Suppressor macrophage (primary cell): Measurements from ENCODE around the gene EPHA10.
"Not testable (repeated sequence)": the region's sequence is repeated elsewhere in the genome, so short reads cannot be mapped to it uniquely, and the experiment has no call there.

Experiments used
- DNase-seq, 4 experiments: peaks; one replicate each; pipeline ENCODE4 v3.0.0-alpha.2; 2020 to 2022

Gene EPHA10

GRCh38 chr1:37767488-37767887, 2.6 kb upstream of the EPHA10 start:
- no peak for DNase-seq

- no peak for DNase-seq
Measured at GRCh38 chr1:37765916-37766664, 1.2 kb upstream of the EPHA10 start.

GRCh38 chr1:37764414-37764825, 500 bp downstream of the EPHA10 start:
- DNase-seq, result peak; percentile 44 to 66 (median 52)

- DNase-seq, result no peak
Measured at GRCh38 chr1:37763791-37764413, 1.0 kb downstream of the EPHA10 start.

GRCh38 chr1:37762516-37762915, 2.4 kb downstream of the EPHA10 start:
- DNase-seq, result no peak

- DNase-seq, result no peak
Measured at GRCh38 chr1:37761416-37762095, 3.4 kb downstream of the EPHA10 start.

GRCh38 chr1:37759451-37759850, 5.5 kb downstream of the EPHA10 start:
- DNase-seq, result no peak

GRCh38 chr1:37755951-37756560, 8.9 kb downstream of the EPHA10 start:
- peak; percentile 19 to 48 (median 42) for DNase-seq

GRCh38 chr1:37755290-37755689, 9.6 kb downstream of the EPHA10 start:
- peak in 2 of 4 experiments; percentile 9 to 28 for DNase-seq

GRCh38 chr1:37753473-37754321, 11.2 kb downstream of the EPHA10 start:
- no peak for DNase-seq

GRCh38 chr1:37752583-37753471, 12.1 kb downstream of the EPHA10 start:
- DNase-seq, result peak; percentile 11 to 59 (median 33)

- DNase-seq, result no peak
Measured at GRCh38 chr1:37752213-37752582, 12.7 kb downstream of the EPHA10 start.

- no peak for DNase-seq
Measured at GRCh38 chr1:37748565-37748964, 16.4 kb downstream of the EPHA10 start.

- DNase-seq, result no peak
Measured at GRCh38 chr1:37746806-37747205, 18.1 kb downstream of the EPHA10 start.

GRCh38 chr1:37741662-37742061, 23.3 kb downstream of the EPHA10 start:
- no peak for DNase-seq

GRCh38 chr1:37741130-37741529, 23.8 kb downstream of the EPHA10 start:
- no peak for DNase-seq

GRCh38 chr1:37739222-37739621, 25.7 kb downstream of the EPHA10 start:
- DNase-seq, result no peak

- DNase-seq, result not testable (repeated sequence)
Measured at GRCh38 chr1:37738619-37739018, 26.3 kb downstream of the EPHA10 start.

GRCh38 chr1:37737975-37738374, 26.9 kb downstream of the EPHA10 start:
- DNase-seq, result not testable (repeated sequence)

GRCh38 chr1:37734629-37735591, 30.0 kb downstream of the EPHA10 start:
- peak in 2 of 4 experiments; percentile 15 for DNase-seq
